GM23338 (cell line): ENCODE measurements around the gene TMEM178A. TPM values are rescaled to one million over a fixed set of nuclear protein-coding genes. Genes with fewer than 3 reads are reported as not detected.

ENCODE experiments used
- ATAC-seq: fragments of 200-7000 bp; cut with Tn5 transposase; 3 replicates; pipeline ENCODE4 v1.9.1; 2020
- DNase-seq: peaks from one replicate; pipeline ENCODE4 v3.0.0-alpha.2; 2015; ENCODE audit warnings: low spot score
- H2AFZ ChIP-seq: fragments of 200-600 bp; sonication (generic); 2 replicates; pipeline ENCODE4 v1.8.0; 2016; ENCODE audit warnings: antibody characterized with exemption, mild to moderate bottlenecking, moderate library complexity
- H3F3A ChIP-seq: fragments of 200-600 bp; sonication (generic); replicated peaks from 2 replicates; pipeline ENCODE4 v1.8.0; 2017; ENCODE audit warnings: antibody characterized with exemption, mixed run types, low read depth
- H3K27ac ChIP-seq: fragments of 200-600 bp; sonication (generic); 2 replicates; pipeline ENCODE4 v1.6.1; 2016; ENCODE audit warnings: low read depth
- H3K27me3 ChIP-seq: fragments of 200-600 bp; sonication (generic); 2 replicates; pipeline ENCODE4 v1.8.0; 2016; ENCODE audit warnings: mild to moderate bottlenecking, mixed run types, moderate library complexity; ENCODE audit not compliant: insufficient read depth
- H3K36me3 ChIP-seq: fragments of 200-600 bp; sonication (generic); 2 replicates; pipeline ENCODE4 v1.8.0; 2016; ENCODE audit warnings: mild to moderate bottlenecking; ENCODE audit not compliant: insufficient read depth
- H3K4me1 ChIP-seq: fragments of 200-600 bp; sonication (generic); 2 replicates; pipeline ENCODE4 v1.8.0; 2016; ENCODE audit warnings: mild to moderate bottlenecking, moderate library complexity; ENCODE audit not compliant: insufficient read depth
- H3K4me2 ChIP-seq: fragments of 200-600 bp; sonication (generic); 2 replicates; pipeline ENCODE4 v1.7.1; 2017; ENCODE audit warnings: mixed run types
- H3K4me3 ChIP-seq: fragments of 200-600 bp; sonication (generic); 2 replicates; pipeline ENCODE4 v1.6.1; 2016; ENCODE audit warnings: mixed run types
- H3K79me2 ChIP-seq: fragments of 200-600 bp; sonication (generic); replicated peaks from 2 replicates; pipeline ENCODE4 v1.8.0; 2017; ENCODE audit warnings: mild to moderate bottlenecking; ENCODE audit not compliant: insufficient read depth
- H3K9me2 ChIP-seq: fragments of 200-600 bp; sonication (generic); 2 replicates; pipeline ENCODE4 v1.8.0; 2017; ENCODE audit not compliant: insufficient read depth
- H4K20me1 ChIP-seq: fragments of 200-600 bp; sonication (generic); replicated peaks from 2 replicates; pipeline ENCODE4 v1.8.0; 2017; ENCODE audit warnings: mild to moderate bottlenecking; ENCODE audit not compliant: insufficient read depth
- H3K27ac Mint-ChIP-seq: 2 replicates; pipeline ENCODE4 v1.8.0; 2020; ENCODE audit warnings: inconsistent platforms, mild to moderate bottlenecking, moderate library complexity, mixed read lengths
- H3K27me3 Mint-ChIP-seq: 3 replicates; pipeline ENCODE4 v1.8.0; 2022; ENCODE audit warnings: low read depth, mild to moderate bottlenecking, moderate library complexity, mixed read lengths, inconsistent platforms; ENCODE audit not compliant: insufficient read depth, poor library complexity
- H3K36me3 Mint-ChIP-seq: 3 replicates; pipeline ENCODE4 v1.8.0; 2021; ENCODE audit warnings: low read depth, mild to moderate bottlenecking, inconsistent platforms, moderate library complexity, mixed read lengths
- H3K4me1 Mint-ChIP-seq: 3 replicates; pipeline ENCODE4 v1.8.0; 2020; ENCODE audit warnings: mild to moderate bottlenecking, inconsistent platforms, mixed read lengths
- H3K4me3 Mint-ChIP-seq: 3 replicates; pipeline ENCODE4 v1.8.0; 2021; ENCODE audit warnings: moderate library complexity, mild to moderate bottlenecking, inconsistent platforms, mixed read lengths
- H3K9me3 Mint-ChIP-seq: 3 replicates; pipeline ENCODE4 v1.8.0; 2020; ENCODE audit warnings: moderate library complexity, mild to moderate bottlenecking, inconsistent platforms, mixed read lengths
- EZH2 ChIP-seq: fragments of 200-600 bp; sonication (generic); IDR thresholded peaks from one replicate; pipeline ENCODE4 v1.8.0; 2017; ENCODE audit warnings: antibody characterized with exemption, mild to moderate bottlenecking, low read depth; ENCODE audit not compliant: unreplicated experiment
- EZH2phosphoT487 ChIP-seq: fragments of 200-600 bp; sonication (generic); IDR thresholded peaks from one replicate; pipeline ENCODE4 v1.8.1; 2018; ENCODE audit warnings: antibody characterized with exemption; ENCODE audit not compliant: unreplicated experiment
- JUNB ChIP-seq: IDR thresholded peaks from one replicate; pipeline ENCODE4 v1.6.1; 2016; ENCODE audit warnings: antibody characterized with exemption; ENCODE audit not compliant: unreplicated experiment
- POLR2AphosphoS5 ChIP-seq: IDR thresholded peaks from 2 replicates; pipeline ENCODE4 v1.6.1; 2016; ENCODE audit warnings: antibody characterized with exemption, low read depth
- STAT1 ChIP-seq: IDR thresholded peaks from one replicate; pipeline ENCODE4 v1.6.1; 2016; ENCODE audit warnings: antibody characterized with exemption; ENCODE audit not compliant: unreplicated experiment
- ZNF331 ChIP-seq: fragments of 250-450 bp; sonication (Bioruptor Pico); IDR thresholded peaks from 2 replicates; pipeline ENCODE4 v1.5.0; 2020; ENCODE audit warnings: low read depth, mild to moderate bottlenecking, moderate library complexity
- polyA plus RNA-seq: library from polyadenylated mRNA; unstranded; fragments of >200 nt; fragmentation: Nextera tagmentation; extraction: Ambion mirVana; gene quantifications from 2 replicates; pipeline ENCODE4 v1.2.1, GENCODE V29; 2016
- total RNA-seq: library from RNA; depleted of rRNA; stranded (reverse); fragments of >200 nt; shearing (Covaris generic); gene quantifications from 2 replicates; pipeline ENCODE4 v1.2.3, GENCODE V29; 2014
- TF ChIP-seq, protein P1 (sequence below): fragments of 250-450 bp; sonication (Bioruptor Pico); IDR thresholded peaks from 2 replicates; pipeline ENCODE4 v1.5.0; 2020; ENCODE audit warnings: mild to moderate bottlenecking, moderate library complexity
- TF ChIP-seq, protein P2 (sequence below): IDR thresholded peaks from one replicate; pipeline ENCODE4 v1.6.1; 2018; ENCODE audit warnings: antibody characterized with exemption; ENCODE audit not compliant: unreplicated experiment
- TF ChIP-seq, protein P3 (sequence below): IDR thresholded peaks from 2 replicates; pipeline ENCODE4 v1.6.1; 2016; ENCODE audit warnings: antibody characterized with exemption

Gene TMEM178A
- total and polyA plus RNA-seq, 2 experiments from 2014 or later, result 10.3 to 12.3 TPM

DNA sequence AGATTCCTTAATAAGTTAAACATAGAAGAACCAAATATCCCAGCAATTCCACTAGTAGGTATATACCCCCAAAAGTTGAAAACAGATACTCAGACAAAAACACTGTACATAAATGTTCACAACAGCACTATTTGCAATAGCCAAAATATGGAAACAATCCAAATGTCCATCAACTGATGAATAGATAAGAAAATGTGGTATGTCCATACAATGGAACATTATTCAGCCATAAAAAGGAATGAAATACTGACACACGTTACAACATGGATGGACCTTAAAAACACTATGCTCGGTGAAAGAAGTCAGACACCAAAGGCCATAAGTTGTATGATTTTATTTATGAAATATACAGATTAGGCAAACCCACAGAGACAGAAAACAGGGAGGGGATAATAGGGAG is 12.5 kb downstream of the TMEM178A start (continued):
- TF ChIP-seq, protein P1, sequence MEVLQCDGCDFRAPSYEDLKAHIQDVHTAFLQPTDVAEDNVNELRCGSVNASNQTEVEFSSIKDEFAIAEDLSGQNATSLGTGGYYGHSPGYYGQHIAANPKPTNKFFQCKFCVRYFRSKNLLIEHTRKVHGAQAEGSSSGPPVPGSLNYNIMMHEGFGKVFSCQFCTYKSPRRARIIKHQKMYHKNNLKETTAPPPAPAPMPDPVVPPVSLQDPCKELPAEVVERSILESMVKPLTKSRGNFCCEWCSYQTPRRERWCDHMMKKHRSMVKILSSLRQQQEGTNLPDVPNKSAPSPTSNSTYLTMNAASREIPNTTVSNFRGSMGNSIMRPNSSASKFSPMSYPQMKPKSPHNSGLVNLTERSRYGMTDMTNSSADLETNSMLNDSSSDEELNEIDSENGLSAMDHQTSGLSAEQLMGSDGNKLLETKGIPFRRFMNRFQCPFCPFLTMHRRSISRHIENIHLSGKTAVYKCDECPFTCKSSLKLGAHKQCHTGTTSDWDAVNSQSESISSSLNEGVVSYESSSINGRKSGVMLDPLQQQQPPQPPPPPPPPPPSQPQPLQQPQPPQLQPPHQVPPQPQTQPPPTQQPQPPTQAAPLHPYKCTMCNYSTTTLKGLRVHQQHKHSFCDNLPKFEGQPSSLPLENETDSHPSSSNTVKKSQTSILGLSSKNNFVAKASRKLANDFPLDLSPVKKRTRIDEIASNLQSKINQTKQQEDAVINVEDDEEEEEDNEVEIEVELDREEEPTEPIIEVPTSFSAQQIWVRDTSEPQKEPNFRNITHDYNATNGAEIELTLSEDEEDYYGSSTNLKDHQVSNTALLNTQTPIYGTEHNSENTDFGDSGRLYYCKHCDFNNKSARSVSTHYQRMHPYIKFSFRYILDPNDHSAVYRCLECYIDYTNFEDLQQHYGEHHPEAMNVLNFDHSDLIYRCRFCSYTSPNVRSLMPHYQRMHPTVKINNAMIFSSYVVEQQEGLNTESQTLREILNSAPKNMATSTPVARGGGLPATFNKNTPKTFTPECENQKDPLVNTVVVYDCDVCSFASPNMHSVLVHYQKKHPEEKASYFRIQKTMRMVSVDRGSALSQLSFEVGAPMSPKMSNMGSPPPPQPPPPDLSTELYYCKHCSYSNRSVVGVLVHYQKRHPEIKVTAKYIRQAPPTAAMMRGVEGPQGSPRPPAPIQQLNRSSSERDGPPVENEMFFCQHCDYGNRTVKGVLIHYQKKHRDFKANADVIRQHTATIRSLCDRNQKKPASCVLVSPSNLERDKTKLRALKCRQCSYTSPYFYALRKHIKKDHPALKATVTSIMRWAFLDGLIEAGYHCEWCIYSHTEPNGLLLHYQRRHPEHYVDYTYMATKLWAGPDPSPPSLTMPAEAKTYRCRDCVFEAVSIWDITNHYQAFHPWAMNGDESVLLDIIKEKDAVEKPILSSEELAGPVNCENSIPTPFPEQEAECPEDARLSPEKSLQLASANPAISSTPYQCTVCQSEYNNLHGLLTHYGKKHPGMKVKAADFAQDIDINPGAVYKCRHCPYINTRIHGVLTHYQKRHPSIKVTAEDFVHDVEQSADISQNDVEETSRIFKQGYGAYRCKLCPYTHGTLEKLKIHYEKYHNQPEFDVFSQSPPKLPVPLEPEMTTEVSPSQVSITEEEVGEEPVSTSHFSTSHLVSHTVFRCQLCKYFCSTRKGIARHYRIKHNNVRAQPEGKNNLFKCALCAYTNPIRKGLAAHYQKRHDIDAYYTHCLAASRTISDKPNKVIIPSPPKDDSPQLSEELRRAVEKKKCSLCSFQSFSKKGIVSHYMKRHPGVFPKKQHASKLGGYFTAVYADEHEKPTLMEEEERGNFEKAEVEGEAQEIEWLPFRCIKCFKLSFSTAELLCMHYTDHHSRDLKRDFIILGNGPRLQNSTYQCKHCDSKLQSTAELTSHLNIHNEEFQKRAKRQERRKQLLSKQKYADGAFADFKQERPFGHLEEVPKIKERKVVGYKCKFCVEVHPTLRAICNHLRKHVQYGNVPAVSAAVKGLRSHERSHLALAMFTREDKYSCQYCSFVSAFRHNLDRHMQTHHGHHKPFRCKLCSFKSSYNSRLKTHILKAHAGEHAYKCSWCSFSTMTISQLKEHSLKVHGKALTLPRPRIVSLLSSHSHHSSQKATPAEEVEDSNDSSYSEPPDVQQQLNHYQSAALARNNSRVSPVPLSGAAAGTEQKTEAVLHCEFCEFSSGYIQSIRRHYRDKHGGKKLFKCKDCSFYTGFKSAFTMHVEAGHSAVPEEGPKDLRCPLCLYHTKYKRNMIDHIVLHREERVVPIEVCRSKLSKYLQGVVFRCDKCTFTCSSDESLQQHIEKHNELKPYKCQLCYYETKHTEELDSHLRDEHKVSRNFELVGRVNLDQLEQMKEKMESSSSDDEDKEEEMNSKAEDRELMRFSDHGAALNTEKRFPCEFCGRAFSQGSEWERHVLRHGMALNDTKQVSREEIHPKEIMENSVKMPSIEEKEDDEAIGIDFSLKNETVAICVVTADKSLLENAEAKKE (CRISPR knock-in tag), result no peak
- TF ChIP-seq JUNB (no peak), EZH2phosphoT487 (no peak), ZNF331 (no peak)

DNA sequence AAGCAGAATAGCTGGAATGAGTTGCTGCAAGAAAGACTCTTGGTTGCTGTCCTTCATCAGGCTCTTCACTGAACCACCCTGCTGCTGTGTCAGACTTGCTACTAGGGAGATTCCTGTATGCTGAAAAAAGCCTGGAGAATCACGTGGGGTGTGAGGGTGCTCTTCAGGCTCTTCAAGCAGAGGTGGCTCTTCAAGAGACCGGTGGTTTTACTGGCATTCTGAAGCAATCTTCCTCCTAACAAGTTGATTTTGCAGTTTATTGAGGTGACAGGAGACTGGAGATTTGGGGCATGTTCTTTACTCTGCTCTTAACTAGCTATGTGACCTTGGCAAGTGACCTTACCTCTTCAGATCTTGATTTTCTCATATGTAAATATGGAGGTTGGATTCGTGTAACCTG is 14.1 kb downstream of the TMEM178A start:
- Histone ChIP-seq H4K20me1 (no peaks in the 10 kb centered on the region), H3K79me2 (no peaks in the 10 kb centered on the region), H3K4me2 (no peak overlapping the region), H3K9me2 (peaks cover 4% of the 10 kb centered on the region; the same call in 1 of the 2 replicates), H3K4me1 (peaks cover 14% of the 10 kb centered on the region), H3K4me3 (no peak overlapping the region), H3K36me3 (peaks cover 5% of the 10 kb centered on the region; the same call in 1 of the 2 replicates), H3K27ac (no peak overlapping the region), H2AFZ (no peak overlapping the region), H3F3A (no peaks in the 10 kb centered on the region), H3K27me3 (no peaks in the 10 kb centered on the region)
- Mint-ChIP-seq H3K9me3 (peaks cover 17% of the 10 kb centered on the region), H3K4me3 (no peak overlapping the region), H3K27ac (no peak overlapping the region), H3K36me3 (peaks cover 18% of the 10 kb centered on the region), H3K4me1 (peaks cover 6% of the 10 kb centered on the region), H3K27me3 (peaks cover 3% of the 10 kb centered on the region)
- peak; percentile 28; the same call in 1 of the 3 replicates for ATAC-seq
- no peak for DNase-seq
- TF ChIP-seq ZNF331 (no peak), JUNB (no peak), STAT1 (no peak), EZH2 (no peak), POLR2AphosphoS5 (no peak)
- TF ChIP-seq, protein P2, sequence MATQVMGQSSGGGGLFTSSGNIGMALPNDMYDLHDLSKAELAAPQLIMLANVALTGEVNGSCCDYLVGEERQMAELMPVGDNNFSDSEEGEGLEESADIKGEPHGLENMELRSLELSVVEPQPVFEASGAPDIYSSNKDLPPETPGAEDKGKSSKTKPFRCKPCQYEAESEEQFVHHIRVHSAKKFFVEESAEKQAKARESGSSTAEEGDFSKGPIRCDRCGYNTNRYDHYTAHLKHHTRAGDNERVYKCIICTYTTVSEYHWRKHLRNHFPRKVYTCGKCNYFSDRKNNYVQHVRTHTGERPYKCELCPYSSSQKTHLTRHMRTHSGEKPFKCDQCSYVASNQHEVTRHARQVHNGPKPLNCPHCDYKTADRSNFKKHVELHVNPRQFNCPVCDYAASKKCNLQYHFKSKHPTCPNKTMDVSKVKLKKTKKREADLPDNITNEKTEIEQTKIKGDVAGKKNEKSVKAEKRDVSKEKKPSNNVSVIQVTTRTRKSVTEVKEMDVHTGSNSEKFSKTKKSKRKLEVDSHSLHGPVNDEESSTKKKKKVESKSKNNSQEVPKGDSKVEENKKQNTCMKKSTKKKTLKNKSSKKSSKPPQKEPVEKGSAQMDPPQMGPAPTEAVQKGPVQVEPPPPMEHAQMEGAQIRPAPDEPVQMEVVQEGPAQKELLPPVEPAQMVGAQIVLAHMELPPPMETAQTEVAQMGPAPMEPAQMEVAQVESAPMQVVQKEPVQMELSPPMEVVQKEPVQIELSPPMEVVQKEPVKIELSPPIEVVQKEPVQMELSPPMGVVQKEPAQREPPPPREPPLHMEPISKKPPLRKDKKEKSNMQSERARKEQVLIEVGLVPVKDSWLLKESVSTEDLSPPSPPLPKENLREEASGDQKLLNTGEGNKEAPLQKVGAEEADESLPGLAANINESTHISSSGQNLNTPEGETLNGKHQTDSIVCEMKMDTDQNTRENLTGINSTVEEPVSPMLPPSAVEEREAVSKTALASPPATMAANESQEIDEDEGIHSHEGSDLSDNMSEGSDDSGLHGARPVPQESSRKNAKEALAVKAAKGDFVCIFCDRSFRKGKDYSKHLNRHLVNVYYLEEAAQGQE, result no peak
- TF ChIP-seq, protein P3, sequence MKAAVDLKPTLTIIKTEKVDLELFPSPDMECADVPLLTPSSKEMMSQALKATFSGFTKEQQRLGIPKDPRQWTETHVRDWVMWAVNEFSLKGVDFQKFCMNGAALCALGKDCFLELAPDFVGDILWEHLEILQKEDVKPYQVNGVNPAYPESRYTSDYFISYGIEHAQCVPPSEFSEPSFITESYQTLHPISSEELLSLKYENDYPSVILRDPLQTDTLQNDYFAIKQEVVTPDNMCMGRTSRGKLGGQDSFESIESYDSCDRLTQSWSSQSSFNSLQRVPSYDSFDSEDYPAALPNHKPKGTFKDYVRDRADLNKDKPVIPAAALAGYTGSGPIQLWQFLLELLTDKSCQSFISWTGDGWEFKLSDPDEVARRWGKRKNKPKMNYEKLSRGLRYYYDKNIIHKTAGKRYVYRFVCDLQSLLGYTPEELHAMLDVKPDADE, result no peak
